GM13976 (cell line): ENCODE results near the gene GPR4.

Experiments used
- DNase-seq: peaks from one replicate; pipeline ENCODE4 v3.0.0; 2012; ENCODE audit warnings: low spot score
- CTCF ChIP-seq: IDR thresholded peaks from 2 replicates; pipeline ENCODE4 v1.5.1; 2012; ENCODE audit warnings: borderline replicate concordance, mild to moderate bottlenecking; ENCODE audit not compliant: insufficient read depth; ENCODE audit errors: extremely low read depth, missing control alignments, control extremely low read depth
- in situ Hi-C: fragments of 300-500 bp; cut with MboI; formaldehyde crosslinking; loops from one replicate; pipeline ENCODE4 v1.12.0; 2022; ENCODE audit warnings: low sequenced_read_pairs, mixed read lengths, inconsistent platforms; ENCODE audit not compliant: unreplicated experiment

The GPR4 gene

GRCh38 chr19:45554481-45554880 is 47.5 kb downstream of the GPR4 start:
- in situ Hi-C loops = no loop called here
- TF ChIP-seq CTCF = no peak
- DNase-seq = no peak

- no peak for DNase-seq
- TF ChIP-seq CTCF = no peak
- in situ Hi-C loops = no loop called here
Observed at GRCh38 chr19:45553464-45553863, 48.5 kb downstream of the GPR4 start.

GRCh38 chr19:45547965-45548609 is 53.9 kb downstream of the GPR4 start:
- in situ Hi-C loops = no loop called here
- TF ChIP-seq CTCF = no peak
- no peak for DNase-seq

- in situ Hi-C loops = no loop called here
- no peak for TF ChIP-seq CTCF
- peak; percentile 17 for DNase-seq
Observed at GRCh38 chr19:45547211-45547770, 54.7 kb downstream of the GPR4 start.

GRCh38 chr19:45542234-45542668 is 59.8 kb downstream of the GPR4 start:
- TF ChIP-seq CTCF = no peak
- DNase-seq = no peak
- in situ Hi-C loops = no loop called here
